Measurements from ENCODE around the gene HMCES.

HMCES gene

DNA sequence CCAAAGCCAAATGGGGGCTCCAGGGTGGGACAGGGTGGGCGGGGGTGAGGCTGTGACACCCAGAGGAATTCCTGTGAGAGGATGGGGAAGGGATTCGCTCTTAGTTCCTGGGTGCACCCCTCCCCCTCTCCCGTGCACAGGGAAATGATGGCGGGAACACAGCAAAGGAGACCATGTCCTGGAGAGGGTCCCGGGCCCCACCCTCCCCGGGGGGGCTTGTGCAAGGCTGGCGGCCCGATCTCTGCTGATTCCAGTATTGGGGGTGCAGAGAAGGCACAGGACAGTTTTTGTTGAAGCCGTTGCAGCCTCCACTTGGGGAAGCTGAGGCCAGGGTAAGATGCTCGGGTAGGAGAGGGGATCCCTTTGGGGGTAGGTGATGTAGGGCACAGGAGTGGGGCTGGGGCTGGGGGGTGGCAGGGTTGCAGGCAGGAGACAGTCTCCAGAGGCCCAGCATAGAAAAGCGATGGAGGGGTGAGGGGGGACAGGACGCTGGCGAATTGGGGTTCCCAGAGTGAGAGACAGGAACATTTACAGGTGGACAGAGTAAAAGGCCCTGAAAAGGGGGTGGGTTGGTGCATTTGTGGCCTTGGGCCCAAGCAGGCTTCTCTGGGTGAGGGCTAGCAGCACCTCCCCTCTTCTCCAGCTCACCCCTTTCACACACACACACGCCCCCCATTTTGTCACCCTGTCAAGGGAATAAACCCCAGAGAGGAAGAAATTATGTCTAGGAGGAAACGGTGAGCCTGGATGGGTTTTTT, 38.5 kb downstream of the HMCES start:
- in situ Hi-C loops (cut with MboI; ENCODE audit: low pct_unique_long_range_greater_than_20kb, low sequenced_read_pairs, unreplicated experiment) = no loop called here
- TF ChIP-seq, protein P1, sequence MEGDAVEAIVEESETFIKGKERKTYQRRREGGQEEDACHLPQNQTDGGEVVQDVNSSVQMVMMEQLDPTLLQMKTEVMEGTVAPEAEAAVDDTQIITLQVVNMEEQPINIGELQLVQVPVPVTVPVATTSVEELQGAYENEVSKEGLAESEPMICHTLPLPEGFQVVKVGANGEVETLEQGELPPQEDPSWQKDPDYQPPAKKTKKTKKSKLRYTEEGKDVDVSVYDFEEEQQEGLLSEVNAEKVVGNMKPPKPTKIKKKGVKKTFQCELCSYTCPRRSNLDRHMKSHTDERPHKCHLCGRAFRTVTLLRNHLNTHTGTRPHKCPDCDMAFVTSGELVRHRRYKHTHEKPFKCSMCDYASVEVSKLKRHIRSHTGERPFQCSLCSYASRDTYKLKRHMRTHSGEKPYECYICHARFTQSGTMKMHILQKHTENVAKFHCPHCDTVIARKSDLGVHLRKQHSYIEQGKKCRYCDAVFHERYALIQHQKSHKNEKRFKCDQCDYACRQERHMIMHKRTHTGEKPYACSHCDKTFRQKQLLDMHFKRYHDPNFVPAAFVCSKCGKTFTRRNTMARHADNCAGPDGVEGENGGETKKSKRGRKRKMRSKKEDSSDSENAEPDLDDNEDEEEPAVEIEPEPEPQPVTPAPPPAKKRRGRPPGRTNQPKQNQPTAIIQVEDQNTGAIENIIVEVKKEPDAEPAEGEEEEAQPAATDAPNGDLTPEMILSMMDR (IDR thresholded peaks at IDR 0.05; ENCODE audit: extremely low read depth, insufficient read depth, missing control alignments) = no peak
- no peak for DNase-seq (ENCODE audit: low spot score)

DNA sequence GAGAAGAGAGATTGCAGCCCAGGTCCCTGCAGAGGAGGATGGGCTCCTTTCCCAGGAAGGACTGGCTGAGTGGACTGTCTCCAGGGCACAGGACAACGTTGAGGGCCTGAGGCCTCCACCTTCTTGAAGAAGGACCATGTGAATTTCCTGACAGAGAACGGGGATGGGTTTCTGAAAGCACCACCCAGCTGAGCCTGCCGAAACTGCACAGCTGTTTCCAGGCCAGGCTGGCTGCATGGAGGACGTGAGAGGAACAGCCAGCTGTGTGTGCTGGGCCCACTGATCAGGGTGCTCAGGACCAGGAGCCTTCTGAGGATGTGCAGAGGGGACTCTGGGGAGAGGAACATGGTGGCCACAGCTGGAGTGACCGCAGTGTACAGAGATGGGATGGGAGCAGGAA, 39.2 kb downstream of the HMCES start:
- no peak for DNase-seq (ENCODE audit: low spot score)
- TF ChIP-seq, protein P1 (IDR thresholded peaks at IDR 0.05; ENCODE audit: extremely low read depth, insufficient read depth, missing control alignments) = no peak
- in situ Hi-C loops (cut with MboI; ENCODE audit: low pct_unique_long_range_greater_than_20kb, low sequenced_read_pairs, unreplicated experiment) = no loop called here

DNA sequence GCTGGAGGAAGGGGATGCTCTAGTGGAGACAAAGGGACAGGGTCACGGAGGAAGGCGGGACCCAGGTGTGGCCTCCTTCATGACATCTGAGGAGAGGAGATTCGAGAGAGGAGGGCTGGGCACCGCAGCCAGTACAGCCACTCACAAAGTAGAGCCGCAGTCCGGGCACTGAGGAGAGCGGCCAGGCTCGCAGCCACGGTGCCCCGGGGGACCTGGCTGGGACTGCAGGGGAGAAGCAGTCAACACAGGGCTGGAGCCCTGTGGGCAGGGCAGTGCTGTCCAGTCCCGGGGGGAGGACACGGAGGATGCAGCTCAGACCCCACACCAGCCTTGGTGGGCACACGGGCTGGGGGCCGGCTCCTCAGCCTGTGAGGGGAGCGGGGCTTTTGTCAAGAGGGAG, 40.3 kb downstream of the HMCES start:
- DNase-seq (ENCODE audit: low spot score) = no peak
- TF ChIP-seq, protein P1 (IDR thresholded peaks at IDR 0.05; ENCODE audit: extremely low read depth, insufficient read depth, missing control alignments) = no peak
- in situ Hi-C loops (cut with MboI; ENCODE audit: low pct_unique_long_range_greater_than_20kb, low sequenced_read_pairs, unreplicated experiment) = no loop called here

DNA sequence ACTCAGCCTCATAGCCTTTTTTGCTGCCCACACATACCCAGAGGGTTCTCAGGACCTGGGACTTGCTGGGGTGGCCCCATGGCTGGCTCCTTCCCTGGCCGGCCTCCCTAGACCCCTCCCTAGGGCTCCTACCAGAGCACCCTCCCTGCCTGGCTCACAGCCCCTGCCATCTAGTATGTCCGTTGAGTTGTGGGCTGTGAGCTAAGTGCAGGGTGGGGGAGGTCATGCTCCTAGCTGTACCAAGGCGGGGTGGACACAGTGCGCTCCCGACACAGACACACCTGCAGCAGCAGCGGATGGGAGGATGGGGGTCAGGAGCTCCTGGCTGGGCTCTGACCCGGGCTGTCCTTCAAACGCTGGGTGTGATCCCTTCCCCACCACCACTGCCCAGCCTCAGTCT, 41.6 kb downstream of the HMCES start:
- TF ChIP-seq, protein P1 (IDR thresholded peaks at IDR 0.05; ENCODE audit: extremely low read depth, insufficient read depth, missing control alignments) = no peak
- DNase-seq (ENCODE audit: low spot score) = no peak
- in situ Hi-C loops (cut with MboI; ENCODE audit: low pct_unique_long_range_greater_than_20kb, low sequenced_read_pairs, unreplicated experiment) = no loop called here

DNA sequence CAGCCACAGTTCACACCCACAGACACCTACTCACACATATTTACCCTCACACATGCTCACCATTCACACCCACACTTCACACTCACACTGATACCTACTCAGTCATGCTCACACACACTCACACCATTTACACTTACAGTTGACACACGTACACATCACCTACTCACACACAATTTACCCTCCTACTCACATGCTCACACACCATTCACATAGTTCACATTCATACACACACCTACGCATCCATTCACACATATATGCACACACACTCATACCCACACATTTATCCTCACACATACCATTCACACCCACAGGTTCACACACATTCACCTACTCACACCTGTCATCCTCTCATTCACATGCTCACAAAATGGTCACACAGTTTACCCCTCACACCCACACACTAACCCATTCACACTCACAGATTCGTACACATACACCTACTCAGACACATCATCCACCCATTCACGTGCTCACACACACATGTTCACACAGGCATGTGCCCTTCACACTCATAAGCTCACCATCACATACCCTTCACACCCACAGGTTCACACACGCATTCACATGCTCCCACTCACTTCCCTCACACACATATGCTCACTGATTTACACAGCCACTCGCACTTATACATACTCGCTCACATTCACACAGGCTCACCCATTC, 42.3 kb downstream of the HMCES start:
- no peak for DNase-seq (ENCODE audit: low spot score)
- TF ChIP-seq, protein P1 (IDR thresholded peaks at IDR 0.05; ENCODE audit: extremely low read depth, insufficient read depth, missing control alignments) = no peak
- in situ Hi-C loops (cut with MboI; ENCODE audit: low pct_unique_long_range_greater_than_20kb, low sequenced_read_pairs, unreplicated experiment) = no loop called here

DNA sequence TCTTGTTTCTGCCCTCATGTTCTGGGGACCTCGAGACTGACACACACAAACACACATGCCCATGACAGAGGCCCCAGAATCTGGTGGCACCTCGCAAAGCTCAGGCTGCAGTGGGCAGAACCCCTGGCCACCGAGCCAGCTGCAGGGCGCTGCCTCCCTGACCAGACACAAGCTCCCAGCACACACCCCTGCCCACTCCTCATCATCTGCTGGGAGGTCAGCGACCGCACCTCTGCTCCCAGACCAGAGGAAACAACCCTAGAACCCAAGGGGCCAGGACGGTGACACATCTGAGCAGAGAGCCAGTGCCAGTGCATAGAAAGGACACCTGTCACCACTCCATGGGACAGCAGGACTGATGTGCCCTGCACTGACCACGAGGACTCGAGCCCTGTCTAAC, 43.2 kb downstream of the HMCES start:
- DNase-seq (ENCODE audit: low spot score) = no peak
- in situ Hi-C loops (cut with MboI; ENCODE audit: low pct_unique_long_range_greater_than_20kb, low sequenced_read_pairs, unreplicated experiment) = no loop called here
- TF ChIP-seq, protein P1 (IDR thresholded peaks at IDR 0.05; ENCODE audit: extremely low read depth, insufficient read depth, missing control alignments) = no peak
